DMS153 (cell line): ENCODE measurements around the gene ZBED1.
"Not testable (repeated sequence)": the region's sequence is repeated elsewhere in the genome, so short reads cannot be mapped to it uniquely, and the experiment has no call there.

Source experiments
- DNase-seq: peaks from one replicate; lab custom pipeline; 2025; lab: John Stamatoyannopoulos, UW

Gene ZBED1

GRCh38 chrX:2500803-2501558 is at the start of gene ZBED1, which contains the start of gene DHRSX:
Gene ZBED1 (minus strand): TSS chrX:2500976. CDS start chrX:2490719, 10,257 bp downstream.
Gene DHRSX (minus strand): TSS chrX:2500976. CDS start chrX:2500925, 51 bp downstream.
- no peak for DNase-seq

- peak; percentile 72 for DNase-seq
Observed at GRCh38 chrX:2549876-2550275, 49.1 kb upstream of the ZBED1 start.

DNA sequence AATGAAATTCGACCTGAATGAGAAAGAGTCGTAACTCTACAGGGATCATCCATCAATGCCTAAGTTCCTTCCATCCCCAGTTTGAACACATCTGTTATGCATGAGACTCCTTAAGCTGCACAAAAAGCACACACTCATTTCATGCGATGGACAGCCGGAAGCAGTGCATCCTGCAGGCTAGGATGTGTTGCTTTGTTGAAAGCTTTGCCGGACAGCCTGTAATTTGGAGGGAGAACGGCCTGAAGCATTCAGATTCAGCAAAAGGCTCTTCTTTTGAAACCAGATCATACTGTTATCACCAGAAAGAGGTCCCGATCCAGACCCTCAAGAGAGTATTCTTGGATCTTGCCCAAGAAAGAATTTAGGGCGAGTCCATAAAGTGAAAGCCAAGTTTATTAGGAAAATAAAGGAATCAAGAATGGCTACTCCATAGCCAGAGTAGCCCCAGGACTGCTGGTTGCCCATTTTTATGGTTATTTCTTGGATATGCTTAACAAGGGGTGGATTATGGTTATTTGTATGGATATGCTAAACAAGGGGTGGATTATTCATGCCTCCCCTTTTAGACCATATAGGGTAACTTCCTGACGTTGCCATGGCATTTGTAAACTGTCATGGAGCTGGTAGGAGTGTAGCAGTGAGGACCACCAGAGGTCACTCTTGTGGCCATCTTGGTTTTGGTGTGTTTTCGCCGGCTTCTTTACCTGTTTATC is 48.1 kb upstream of the ZBED1 start:
- DNase-seq, result no peak

DNA sequence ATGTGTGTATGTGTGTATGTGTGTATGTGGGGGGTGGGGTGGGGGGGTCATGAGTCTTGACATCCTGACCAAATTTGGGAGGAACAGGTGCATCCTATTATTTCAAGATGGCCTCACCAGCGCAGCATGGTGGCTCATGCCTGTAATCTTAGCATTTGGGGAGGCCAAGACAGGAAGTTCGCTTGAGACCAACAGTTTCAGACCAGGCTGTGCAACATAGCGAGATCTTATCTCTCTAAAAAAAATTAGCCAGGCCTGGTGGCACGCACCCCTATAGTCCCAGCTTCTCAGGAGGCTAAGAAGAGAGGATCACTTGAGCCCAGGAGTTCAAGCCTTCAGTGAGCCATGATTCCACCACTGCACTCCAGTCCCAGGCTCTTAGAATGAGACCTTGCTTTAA is 47.0 kb upstream of the ZBED1 start:
- no peak for DNase-seq

DNA sequence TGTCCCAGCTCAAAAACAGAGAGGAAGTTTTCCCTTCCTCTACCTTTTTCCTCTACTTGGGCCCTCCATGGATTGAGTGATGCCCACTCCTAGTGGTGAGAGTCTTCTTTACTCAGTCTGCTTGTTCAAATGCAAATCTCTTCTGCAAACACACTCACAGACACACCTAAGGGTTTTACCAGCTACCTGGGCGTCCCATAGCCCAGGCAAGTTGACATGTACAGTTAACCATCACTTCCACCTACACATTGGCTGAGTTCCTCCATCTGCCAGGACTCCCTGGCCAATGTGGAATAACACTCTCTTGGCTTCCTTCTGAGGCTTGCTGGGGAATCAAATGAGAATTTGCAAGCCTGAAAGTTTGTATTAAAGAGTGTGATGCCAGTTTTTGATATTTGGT is 45.7 kb upstream of the ZBED1 start:
- DNase-seq, result no peak

DNA sequence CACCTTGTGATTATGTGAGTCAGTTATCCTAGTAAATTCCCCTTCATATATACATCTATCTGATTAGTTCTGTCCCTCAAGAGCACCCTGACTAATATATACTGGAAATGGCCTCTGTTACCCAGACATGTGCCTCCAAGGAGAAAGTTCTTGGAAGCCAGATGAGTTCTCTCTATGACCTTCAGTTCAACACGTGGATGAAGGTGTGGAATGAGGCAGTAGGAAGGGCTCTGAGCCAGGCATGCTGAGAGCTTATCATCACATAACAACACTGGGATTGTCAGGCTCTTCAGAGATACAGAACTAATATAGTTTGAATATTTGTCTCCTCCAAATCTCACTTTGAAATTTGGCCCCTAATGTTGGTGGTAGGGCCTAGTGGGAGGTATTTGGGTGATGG is 44.4 kb upstream of the ZBED1 start:
- no peak for DNase-seq

DNA sequence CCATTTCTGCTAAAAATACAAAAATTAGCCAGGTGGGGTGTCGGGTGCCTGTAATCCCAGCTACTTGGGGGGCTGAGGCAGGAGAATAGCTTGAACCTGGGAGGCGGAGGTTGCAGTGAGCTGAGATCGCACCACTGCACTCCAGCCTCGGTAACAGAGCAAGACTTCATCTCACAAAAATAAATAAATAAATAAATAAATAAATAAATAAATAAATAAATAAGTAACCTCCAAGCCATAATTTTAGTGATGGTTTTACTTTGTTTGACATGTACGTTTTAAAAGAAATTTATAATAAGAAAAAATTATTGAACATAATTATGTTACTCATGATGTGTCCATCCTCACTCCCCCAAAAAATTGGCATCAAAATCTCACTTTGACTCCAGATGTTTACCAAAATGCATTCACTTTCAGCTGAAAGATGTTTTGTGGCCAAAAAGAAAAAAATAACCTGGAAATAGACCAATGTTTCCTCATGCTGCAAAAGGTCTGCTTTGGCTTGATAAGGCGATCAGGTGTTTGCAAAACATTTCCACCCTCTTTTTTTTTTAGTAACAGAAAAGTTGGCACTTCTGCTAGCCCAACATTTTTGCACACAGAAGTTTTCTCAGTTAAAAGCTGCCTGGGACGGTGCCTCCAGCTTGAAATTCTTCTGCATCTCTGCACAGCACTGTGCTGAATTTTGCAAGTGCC is 42.2 kb upstream of the ZBED1 start:
- no peak for DNase-seq

DNA sequence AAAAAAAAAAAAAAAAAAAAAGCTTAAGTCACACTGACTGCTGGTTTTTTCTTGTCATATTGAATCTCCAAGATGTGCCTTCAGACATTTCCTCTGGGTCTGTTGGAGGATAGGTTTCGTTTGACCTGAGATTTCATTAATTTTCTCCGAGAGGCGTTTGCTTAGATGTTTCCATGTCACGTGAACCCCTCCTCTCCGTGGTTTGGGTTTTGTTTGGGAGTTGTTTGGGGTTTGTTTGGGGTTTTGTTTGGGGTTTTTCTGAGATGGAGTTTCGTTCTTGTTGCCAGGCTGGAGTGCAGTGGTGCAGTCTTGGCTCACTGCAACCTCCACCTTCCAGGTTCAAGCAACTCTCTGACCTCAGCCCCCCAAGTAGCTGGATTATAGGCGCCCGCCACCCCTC is 40.8 kb upstream of the ZBED1 start:
- no peak for DNase-seq

GRCh38 chrX:2540426-2540947 is 39.7 kb upstream of the ZBED1 start:
- no peak for DNase-seq

DNA sequence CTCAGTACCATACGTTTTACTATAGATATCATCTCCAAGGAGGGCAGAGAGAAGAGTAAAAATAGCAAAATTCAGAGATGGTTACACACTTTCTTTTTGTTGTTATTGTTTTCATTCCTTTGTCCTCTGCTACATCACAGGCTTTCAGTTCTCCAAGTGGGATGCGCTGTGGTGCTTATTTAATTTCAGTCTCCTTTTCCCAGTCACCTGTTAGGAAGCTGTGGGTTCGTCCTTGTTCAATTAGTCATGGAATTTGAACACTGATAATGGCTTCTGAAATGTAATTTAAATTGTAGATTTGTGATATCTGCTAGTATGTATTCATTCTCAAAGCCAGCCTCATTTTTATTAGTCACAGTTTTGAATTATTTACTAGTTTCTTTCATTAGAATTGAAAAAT is 38.8 kb upstream of the ZBED1 start:
- no peak for DNase-seq

- DNase-seq, result no peak
Observed at GRCh38 chrX:2538031-2538757, 37.4 kb upstream of the ZBED1 start.

DNA sequence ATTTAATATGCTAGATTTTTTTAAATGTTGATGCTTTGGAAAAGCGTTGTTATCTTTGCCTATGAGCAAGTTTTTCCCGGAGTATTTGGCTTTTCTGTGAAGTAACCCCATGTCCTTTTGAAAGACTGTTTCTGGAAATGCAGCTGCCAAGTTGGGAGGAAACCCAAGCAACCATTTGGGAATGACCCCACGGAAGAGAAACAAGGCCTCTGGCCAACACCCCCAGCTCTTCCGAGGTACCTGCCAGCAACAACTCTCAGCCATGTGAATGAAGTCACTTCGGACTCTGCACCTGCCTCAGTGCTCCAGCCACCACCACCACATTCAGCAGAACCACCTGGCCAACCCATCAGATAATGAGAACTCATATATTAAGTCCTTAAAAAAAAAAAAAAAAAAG is 36.2 kb upstream of the ZBED1 start:
- no peak for DNase-seq

DNA sequence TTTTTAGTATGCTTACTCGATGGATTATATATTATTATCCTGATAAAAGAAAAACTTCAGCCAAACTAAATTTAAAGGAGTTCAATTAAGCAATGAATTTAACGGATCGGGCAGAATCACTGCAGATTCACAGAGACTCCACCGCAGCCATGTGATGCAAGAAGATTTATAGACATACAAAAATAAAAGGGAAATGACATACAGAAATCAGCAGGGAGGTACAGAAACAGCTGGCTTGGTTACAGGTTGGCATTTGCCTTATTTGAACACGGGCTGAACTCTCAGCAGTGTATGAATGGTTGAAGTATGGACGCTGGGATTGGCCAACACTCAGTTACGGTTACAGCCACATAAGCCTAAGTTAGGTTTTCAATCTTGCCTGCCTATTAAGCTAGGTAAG is 35.4 kb upstream of the ZBED1 start:
- no peak for DNase-seq

DNA sequence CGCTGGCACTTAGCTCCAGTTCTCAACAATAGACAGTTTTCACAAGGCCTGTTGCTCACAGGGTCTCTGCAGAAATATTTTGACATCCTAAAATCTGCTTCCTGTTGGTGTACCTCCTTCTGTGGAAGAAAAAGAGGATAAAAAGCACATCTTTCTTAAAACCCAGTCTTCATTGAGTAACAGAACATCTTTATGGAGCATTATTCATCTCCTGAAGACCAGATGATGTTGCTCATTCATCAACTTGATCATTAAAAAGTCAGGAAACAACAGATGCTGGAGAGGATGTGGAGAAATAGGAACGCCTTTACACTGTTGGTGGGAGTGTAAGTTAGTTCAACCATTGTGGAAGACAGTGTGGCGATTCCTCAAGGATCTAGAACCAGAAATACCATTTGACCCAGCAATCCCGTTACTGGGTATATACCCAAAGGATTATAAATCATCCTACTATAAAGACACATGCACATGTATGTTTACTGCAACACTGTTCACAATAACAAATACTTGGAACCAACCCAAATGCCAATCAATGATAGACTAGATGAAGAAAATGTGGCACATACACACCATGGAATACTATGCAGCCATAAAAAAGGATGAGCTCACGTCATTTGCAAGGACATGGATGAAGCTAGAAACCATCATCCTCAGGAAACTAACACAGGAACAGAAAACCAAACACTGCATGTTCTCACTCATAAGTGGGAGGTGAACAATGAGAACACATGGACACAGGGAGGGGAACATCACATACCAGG is 33.7 kb upstream of the ZBED1 start:
- DNase-seq, result not testable (repeated sequence)

GRCh38 chrX:2533424-2533823 is 32.6 kb upstream of the ZBED1 start:
- no peak for DNase-seq

DNA sequence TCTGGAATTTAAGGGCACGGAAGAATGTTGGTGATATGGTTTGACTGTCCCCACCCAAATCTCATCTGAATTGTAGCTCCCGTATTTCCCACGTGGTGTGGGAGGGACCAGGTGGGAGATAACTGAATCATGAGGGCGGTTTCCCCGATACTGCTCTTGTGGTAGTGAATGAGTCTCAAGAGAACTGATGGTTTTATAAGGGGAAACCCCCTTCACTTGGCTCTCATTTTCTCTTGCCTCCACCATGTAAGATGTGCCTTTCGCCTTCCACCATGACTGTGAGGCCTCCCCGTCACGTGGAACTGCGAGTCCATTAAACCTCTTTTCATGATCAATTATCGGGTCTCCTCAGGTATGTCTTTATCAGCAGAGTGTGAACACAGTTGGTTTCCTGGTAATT is 25.6 kb upstream of the ZBED1 start:
- no peak for DNase-seq

GRCh38 chrX:2523911-2524310 is 23.1 kb upstream of the ZBED1 start:
- no peak for DNase-seq

- no peak for DNase-seq
Observed at GRCh38 chrX:2521927-2522386, 21.2 kb upstream of the ZBED1 start.

DNA sequence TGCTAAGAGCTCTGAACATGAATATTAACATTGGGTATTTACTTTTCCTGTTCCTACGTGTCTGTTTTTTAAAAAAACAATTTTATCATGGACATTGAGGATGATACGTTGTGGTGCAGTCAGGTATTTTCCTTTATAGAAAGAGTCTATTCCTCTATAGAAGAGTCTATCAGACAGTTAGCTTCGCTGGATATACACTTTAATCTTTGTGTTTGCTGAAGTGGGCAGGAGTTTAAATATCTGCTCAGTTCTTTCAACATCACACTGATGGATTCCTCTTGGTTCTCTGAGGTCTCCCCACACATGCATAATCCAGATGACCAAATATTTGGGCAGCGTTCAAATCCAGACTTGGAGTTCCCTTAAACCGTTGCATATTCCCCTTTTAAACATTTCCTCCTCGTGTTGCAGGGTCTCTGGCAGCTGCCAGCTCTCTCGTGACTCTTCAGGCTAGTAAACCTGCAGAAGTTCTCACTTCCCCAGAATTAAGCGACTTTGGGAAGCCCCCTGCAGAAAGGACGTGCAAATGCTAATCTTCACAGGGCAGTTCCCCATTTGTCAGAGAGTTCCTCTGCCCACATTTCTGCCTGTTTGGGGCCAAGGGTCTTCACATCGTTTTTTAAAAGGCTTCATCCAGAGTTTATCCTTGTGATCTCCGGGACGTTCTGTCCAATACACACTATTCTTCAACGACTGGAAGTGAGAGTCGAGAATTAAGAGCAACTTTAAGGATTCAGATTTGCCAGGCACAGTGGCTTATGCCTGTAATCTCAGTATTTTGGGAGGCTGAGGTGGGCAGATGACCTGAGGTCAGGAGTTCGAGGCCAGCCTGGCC is 20.5 kb upstream of the ZBED1 start:
- no peak for DNase-seq

GRCh38 chrX:2520539-2520938 is 19.8 kb upstream of the ZBED1 start:
- DNase-seq, result no peak
